ENCODE measurements around the gene SESN2.

SESN2 gene, protein sequence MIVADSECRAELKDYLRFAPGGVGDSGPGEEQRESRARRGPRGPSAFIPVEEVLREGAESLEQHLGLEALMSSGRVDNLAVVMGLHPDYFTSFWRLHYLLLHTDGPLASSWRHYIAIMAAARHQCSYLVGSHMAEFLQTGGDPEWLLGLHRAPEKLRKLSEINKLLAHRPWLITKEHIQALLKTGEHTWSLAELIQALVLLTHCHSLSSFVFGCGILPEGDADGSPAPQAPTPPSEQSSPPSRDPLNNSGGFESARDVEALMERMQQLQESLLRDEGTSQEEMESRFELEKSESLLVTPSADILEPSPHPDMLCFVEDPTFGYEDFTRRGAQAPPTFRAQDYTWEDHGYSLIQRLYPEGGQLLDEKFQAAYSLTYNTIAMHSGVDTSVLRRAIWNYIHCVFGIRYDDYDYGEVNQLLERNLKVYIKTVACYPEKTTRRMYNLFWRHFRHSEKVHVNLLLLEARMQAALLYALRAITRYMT

DNA sequence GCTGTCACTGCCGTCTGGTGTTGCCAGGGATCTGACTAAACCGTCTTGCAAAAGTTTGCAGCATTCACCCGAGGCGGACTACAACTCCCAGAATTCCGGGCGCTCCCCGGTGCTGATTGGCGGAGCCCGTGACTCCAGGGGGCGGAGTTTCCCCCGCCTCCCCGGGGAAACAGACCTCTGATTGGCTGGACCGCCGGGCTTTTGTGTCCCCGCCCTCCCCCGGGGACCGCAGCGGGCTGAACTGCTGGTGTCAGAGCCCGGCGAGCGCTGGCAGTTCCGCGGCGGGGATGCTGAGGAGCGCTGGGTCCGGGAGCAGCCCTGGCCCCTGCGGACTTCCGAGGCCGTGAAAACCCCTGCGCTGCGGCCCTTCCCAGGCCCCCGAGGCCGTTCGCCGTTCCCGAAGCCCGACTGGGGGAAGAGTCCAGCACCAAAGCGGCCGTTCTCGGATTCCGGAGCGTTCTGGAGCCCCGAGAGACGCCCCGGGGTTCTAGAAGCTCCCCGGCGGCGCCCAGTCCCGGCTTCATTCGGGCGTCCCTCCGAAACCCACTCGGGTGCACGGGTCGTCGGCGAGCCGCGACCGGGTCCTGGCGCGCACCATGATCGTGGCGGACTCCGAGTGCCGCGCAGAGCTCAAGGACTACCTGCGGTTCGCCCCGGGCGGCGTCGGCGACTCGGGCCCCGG is at the start of gene SESN2:
TSS of gene SESN2 (plus strand) at position 267 of the 682 bp plus-strand sequence. CDS start at position 597, 330 bp downstream.
- peak; percentile 99 for DNase-seq (ENCODE audit: low spot score)

DNA sequence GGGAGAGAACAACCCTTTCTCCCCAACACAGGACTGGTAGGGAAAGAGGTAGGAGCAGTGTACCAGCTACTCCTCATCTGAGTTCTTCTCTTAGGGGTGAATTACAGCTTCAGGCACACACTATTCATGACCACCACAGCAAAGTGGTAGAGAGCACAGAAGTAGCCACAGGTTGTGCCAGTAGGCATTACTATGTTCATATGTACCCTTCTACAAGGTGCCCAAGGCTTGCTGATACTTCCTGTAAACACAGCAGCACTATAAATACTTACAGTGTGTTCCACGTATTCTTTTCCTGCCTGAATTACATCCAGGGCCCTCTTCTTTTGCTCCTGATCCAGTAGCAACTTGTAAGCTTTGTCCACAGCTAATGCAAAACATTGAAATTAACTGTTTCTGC is 49.6 kb upstream of the SESN2 start:
- DNase-seq (ENCODE audit: low spot score), result no peak

DNA sequence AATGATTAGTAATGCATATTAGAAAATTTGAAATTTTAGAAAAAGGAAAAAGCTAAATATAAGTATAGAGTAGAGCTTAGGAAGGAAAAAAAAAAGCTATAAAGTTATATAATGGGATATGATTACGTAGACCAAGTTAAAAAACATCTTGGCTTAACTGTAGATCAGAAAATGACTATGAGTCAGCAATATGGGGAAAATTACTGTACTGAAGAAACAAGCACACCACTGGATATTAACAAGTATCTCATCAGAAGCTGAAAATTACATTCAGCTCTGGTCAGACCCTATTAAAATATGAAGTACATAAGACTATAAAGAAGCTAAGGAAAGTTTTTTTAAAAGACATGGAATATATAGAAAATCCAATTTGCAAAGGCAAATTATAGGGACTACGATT is 46.0 kb upstream of the SESN2 start:
- no peak for DNase-seq (ENCODE audit: low spot score)

DNA sequence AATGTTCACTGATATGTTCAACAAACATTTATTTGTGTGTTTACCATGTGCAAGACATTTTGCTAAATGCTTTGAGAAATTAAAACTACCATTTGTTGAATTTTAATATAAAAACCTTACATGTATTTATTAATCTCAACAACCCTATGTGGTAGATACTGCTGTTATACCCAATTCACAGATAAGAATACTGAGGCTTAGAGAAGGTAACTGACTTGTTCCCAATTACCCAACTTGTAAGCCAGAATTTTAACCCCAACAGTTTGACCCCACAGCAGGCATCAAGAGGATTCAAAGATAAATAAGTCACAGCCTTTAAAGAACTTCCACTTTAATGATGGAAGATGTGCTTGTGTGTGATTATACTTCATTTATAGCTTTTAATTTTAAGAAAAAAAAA is 30.2 kb upstream of the SESN2 start:
- DNase-seq (ENCODE audit: low spot score), result no peak

DNA sequence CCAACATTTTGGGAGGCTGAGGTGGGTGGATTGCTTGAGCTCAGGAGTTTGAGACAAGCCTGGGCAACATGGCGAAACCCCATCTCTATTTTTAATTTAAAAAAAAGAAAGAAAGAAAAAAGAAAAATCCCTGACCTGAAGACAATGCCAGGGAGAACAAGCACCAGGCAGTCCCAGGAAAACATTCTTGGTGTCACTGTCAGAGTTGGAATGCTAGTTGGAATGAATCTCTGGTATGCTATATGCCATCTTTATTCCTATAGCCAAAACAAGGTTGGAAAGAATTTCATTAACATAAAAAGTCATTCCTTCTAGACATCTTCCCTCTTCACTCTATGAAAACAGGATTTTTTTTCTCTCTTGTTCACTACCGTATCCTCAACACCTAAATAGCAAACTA is 29.3 kb upstream of the SESN2 start:
- no peak for DNase-seq (ENCODE audit: low spot score)

DNA sequence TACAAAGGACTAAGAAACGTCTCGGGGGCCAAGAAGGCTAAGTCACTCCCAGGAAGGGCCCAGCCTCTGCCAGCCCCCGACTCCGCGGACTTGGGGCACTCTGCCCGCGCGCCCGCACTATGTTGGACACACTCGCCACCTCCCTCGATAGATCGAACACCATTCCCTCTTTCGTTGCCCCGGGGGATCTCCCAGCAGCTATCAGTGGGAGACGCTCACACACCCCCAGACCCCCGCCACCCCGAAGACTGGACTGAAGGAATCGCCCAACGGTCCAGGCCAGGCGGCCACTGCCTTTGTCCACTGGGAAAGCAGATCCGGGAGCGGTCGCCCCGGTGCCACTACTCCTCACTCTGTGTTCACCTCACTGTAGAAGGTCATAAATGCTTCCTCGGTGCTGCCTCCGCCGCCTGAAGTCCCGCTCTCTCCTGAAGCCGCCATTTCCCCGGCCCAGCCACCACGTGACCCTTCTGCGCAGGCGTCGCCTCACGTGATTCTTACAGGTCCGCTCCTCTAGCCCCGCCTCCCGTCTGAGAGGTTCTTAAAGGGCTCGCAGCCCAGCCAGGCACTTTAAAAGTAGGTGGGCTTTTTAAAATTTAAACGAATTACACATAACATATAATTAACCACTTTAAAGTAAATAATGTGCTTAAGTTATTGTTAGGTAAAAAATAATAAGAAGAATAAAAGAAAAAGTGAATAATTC is 26.6 kb upstream of the SESN2 start, which contains the start of gene DNAJC8:
TSS of gene DNAJC8 (minus strand) at position 472 of the 706 bp plus-strand sequence. CDS start at position 441, 31 bp downstream.
- peak; percentile 92 for DNase-seq (ENCODE audit: low spot score)

DNA sequence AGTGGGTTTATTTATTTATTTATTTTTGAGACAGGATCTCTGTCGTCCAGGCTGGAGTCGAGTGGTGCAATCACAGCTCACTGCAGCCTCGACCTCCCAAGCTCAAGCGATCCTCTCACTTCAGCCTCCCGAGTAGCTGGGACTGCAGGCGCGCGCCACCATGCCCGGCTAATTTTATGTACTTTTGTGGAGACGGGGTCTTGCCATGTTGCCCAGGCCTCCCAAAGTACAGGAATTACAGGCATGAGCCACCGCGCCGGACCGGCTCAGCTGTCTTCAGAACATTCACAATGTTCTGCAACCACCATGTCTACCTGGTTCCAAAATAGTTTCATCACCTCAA is 26.1 kb upstream of the SESN2 start:
- DNase-seq (ENCODE audit: low spot score), result no peak

DNA sequence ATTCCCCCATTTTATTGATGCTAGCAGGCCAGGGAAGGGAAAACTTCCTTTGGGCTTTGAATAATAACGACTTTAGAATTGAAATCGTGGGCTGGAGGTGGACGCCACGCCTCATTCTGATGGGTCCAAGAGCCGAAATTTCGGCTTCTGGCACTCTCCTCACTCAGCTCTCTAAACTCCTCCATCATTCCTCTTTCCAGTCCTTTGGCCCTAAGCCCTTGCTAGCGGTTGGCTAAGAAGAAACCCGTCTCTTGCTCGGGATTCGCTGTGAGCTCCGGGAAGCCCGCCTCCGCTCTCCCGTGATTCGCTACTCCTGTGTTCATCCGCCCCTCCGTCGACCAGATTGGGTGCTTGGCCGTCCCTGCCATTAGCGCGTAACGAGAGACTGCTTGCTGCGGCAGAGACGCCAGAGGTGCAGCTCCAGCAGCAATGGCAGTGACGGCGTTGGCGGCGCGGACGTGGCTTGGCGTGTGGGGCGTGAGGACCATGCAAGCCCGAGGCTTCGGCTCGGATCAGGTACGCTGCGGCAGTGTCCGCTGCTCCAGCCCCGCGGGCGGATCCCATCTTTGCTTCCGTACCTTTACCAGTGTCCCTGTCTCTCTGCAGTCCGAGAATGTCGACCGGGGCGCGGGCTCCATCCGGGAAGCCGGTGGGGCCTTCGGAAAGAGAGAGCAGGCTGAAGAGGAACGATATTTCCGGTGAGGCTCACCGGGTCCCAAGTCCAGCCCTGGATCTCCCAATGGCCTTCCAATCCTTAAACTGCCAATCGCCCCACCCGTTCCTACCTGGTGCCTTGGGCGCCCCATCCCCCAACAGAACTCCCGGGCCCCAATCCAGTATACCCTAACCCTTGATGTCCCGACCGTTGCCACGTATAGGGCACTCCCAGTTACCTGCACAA is 23.3 kb upstream of the SESN2 start, which contains the start of gene ATP5IF1:
TSS of gene ATP5IF1 (plus strand) at position 370 of the 901 bp plus-strand sequence. CDS start at position 430, 60 bp downstream.
- peak; percentile 96 for DNase-seq (ENCODE audit: low spot score)

DNA sequence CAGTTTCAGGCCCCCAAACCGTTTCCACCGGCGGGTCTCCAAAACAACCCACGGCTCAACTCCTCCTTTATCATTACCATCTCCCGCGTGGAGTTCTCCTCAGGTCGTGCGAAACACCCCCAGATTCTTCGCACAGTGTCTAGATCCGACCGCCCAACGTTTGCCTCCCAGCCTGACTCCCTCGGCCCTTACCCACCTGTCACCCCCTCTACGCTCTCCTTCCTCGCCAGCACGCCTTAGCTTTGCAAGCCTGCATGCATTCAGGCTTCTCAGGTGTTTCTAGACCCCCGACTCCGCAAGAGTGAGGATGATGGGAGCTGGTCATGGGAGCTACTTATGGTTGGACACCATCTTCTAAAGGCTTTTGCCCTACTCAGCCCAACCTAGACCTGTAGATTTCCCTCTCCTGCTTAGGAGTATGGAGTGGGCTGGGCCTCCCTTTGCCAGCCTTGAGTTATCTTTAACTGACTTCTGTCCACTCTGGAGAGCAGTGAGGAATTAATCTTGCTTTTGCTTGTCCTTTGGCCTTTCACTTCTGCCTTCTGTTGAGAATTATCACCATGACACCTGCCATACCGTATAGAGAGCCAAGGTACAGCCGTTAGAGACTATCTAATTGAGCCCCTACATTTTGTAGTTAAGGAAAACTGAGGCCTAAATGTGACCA is 22.5 kb upstream of the SESN2 start:
- DNase-seq (ENCODE audit: low spot score), result no peak

DNA sequence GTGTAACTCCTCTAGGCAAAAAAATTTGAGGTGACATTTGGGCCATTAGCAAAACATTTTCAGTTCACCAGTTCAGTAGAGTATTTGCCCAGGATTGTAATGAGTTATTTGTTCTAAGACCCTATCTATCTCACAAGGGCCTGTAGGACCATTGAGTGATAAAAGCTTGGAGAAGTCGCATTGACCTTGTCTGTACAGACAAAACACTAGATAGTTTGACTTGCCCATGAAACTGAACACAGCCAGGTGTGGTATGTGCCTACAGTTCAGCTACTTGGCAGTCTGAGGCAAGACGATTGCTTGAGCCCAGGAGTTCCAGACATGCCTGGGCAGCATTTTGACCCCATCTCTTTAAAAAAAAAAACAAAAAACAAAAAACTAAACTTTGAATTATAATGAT is 20.3 kb upstream of the SESN2 start:
- DNase-seq (ENCODE audit: low spot score), result no peak

DNA sequence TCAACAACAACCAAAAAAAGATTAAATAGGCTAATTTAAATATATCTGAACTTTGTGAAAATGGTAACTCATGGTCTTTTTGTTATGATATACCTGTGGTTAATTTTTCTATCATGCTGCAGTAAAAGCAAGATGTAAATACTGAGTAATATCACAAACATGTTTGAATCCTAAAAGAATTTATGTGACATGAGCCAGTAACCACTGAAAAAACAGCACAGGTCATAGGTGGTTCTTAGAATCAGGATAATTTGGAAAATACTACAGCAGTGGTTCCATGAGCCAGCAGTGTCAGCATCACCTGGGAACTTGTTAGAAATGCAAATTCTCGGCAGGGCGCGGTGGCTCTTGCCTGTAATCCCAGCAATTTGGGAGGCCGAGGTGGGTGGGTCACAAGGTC is 19.3 kb upstream of the SESN2 start:
- no peak for DNase-seq (ENCODE audit: low spot score)

DNA sequence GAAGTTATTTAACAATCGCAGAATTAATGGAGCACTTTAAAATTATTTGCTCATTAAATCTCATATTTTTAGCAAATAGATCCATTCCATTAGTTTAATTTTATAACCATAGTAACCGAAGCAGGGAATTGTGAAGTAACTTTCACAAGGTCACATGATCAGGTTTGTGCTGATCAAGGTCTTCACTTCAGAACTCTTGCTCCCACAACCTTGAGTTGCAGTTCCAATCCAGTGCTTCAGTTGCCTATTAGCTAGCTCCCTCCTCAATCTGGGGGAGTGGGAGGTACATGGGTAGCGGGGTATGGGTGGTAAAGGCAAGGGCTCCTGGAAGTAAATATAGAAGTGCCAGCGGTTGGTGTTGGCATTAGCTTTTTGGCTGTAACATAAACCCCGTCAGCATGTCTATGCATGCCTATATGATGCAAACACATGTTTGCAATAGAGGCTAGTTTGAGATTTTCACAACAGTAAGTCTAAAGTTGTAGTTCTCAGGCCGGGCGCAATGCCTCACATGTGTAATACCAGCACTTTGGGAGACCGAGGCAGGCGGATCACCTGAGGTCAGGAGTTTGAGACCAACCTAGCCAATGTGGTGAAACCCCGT is 17.6 kb upstream of the SESN2 start:
- DNase-seq (ENCODE audit: low spot score), result no peak

DNA sequence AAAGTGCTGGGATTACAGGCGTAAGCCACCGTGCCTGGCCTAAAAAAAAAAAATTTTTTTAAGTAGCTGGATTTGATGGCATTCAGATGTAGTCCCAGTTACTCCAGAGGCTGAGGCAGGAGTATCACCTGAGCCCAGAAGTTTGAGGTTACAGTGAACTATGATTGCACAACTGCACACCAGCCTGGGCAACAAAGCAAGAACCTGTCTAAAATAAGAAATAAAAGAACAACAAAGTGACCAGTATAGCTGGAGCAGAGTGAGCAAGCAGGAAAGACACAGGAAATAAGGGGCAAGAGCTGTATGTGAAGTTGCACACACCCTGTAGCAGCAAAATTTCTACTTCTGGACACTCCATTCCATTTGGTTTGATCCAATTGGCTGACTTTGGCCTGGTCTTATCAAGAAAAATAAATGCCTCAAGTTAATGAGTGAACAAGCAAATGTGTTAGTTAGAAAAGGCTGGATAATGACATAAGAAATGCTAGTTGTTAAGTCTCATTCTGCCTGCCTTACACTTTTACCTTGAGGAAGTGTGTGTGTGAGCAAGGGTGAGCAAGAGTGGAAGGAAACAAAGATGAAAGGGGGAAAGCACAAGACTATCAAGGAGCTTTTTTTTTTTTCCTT is 15.5 kb upstream of the SESN2 start:
- peak; percentile 31 for DNase-seq (ENCODE audit: low spot score)

DNA sequence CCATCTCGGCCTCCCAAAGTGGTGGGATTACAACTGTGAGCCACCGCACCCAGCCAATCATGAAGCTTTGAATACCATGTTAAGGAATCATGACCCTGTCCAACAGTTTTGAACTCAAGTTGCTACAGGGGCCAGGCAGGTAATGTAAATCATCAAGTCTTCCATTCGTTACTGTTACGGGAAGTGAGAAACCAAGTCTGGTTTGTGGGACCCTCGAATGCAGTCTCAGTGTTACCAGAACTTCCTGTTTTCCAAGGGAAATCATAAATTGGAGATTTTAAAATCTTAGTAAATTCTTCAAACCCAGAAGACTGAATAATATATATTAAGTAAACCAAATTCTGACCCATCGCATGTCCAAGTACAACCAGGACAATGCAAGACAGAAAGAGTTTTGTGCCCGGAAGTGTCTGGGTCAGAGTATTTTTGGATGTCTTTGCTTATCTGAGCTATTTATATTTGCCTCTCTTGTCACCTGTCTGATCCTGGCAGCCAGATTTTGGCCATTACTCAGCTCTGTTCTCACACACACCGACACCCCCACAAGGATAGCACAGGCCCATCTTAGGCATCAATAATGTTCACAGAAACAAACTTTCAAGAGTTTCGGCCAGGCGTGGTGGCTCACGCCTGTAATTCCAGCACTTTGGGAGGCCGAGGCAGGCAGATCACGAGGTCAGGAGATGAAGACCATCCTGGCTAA is 14.6 kb upstream of the SESN2 start:
- DNase-seq (ENCODE audit: low spot score), result no peak

DNA sequence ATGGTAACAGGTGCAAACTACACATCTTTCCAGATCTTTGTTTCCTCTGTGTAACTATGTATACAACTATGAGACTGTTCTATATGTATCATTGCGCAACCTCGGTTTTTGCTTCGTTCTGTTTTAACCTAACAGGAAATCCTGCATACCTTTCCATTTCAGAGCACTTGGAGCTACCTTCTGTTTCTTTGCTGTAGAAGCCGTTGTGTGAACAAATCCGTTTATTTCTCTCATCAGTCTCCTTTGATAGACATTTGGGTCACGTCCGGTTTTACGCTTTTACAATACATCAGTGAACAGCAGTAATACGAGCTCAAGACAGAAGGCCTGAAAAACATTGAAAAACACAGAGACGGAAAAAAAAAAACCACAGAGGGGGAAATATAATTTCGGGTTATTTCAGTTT is 12.9 kb upstream of the SESN2 start:
- DNase-seq (ENCODE audit: low spot score), result peak; percentile 66

DNA sequence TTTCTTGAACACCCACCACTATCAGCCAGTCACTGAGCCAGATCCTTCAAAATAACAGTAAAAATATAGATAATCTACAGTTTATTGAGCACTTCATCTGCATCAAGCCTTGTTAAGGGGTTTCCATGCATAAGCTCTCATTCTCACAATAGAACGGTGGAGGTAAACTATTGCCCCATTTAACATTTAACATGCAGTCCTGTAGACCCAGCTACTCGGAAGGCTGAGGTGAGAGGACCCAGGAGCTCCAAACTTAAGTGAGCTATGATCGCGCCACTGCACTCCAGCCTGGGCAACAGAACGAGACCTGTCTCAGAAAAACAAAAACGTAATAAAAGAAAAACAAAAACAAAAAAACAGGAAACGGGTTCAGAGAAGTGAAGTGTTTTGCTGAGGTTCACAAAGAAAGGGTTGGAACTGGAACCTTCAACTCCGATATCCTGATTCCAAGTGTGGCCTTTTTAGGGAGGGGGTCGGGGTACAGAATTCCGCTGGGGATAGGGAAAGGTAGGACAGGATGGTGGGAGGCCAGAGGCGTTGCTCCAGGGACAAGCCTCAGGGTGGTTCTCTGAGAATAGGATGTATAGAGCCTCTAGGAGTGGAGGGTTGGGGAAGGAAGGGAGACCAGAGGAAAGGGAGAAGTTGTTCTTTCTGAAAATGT is 11.6 kb upstream of the SESN2 start:
- DNase-seq (ENCODE audit: low spot score), result no peak

DNA sequence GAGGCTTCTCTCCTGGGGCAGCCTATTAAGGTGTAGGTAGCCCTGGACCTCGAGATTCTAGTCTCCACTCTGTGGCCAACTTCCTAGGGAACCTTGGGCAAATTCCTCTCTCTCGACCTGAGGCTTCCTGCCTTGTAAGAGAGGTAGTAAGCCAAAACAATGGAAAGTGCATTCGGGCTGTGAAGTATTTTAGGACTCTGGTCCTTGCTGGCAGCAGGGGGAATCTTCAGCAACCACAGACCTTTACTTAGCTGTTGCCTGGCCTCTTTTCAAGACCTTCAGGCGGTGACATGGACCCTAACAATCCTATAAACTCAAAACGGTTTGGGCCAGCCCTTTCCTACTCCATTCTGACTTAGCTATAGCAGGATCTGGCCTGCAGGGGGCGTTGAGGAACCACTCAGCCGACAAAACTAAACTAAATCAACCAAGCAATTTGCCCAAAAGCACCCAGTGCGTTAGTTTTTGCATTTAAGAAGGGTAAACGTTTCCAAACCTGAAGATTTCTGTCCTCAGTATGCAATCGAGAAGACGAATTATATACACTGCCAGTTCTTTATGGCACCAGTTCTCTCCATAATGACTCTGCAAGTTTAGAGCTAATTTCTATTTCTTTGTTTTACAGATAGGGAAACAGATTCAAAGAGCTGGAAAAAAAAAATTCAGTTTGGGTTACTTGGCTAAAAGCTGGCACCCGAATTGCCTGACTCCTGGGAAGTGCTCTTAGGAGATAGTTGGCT is 10.9 kb upstream of the SESN2 start:
- DNase-seq (ENCODE audit: low spot score), result peak; percentile 84
